Omental fat pad (tissue), 4 donors: ENCODE results near the gene RIBC2. TPM values are rescaled to one million over a fixed set of nuclear protein-coding genes. Genes with fewer than 3 reads are reported as not detected.

Experiments
- ATAC-seq: fragments of 150-250 bp; one replicate; pipeline ENCODE4 v1.9.1; 2016; ENCODE audit warnings: mild to moderate bottlenecking, moderate library complexity; ENCODE audit not compliant: low FRiP score
- DNase-seq: peaks from one replicate; pipeline ENCODE4 v3.0.0-alpha.2; 2019; ENCODE audit warnings: low spot score
- total RNA-seq, 4 donors: library from RNA; depleted of rRNA; stranded (reverse); fragments of >200 nt; gene quantifications; one replicate each; pipeline ENCODE4 v1.1.0, GENCODE V29; 2016
- TF ChIP-seq, protein P1 (sequence below), 3 donors: fragments of 450-650 bp; IDR thresholded peaks; one replicate each; pipeline ENCODE4 v1.5.1; 2016 to 2017; ENCODE audit warnings: antibody characterized with exemption in 3 of 3, mild to moderate bottlenecking in 3 of 3, moderate library complexity in 2 of 3

Gene RIBC2
- total RNA-seq, 4 donors from 2014 or later, result 0.56 TPM; not detected in 3

DNA sequence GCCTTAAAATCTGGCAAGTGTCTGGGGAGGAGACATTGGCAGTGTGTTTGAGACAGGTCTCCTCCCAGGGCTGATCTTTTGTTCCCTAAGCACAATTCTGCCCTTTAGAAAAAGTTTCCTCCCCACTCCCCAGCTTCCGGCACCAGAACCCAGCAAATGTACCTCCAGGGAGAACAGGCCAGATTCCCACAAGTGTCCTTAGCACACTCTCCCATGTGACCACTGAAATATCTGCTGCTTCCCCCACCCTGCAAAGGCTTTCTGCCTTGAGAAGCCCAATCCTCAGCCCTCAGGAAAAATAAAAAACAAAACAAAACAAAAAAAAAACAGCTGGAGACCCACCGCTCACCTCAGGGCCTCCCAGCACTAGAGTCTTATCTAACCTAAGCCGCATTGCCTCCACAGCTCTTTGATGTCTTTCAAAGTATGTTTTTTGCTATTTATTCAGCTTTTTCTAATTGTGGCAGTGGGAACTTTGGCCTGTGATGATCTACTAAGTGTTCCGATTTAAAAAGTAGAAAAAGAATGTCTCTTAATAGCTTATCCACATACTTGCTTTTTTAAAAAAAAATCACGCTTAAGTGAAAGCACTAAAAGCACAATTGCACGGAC, 60.2 kb downstream of the RIBC2 start:
- peak; percentile 6 for DNase-seq
- ATAC-seq, result no peak
- TF ChIP-seq, protein P1, sequence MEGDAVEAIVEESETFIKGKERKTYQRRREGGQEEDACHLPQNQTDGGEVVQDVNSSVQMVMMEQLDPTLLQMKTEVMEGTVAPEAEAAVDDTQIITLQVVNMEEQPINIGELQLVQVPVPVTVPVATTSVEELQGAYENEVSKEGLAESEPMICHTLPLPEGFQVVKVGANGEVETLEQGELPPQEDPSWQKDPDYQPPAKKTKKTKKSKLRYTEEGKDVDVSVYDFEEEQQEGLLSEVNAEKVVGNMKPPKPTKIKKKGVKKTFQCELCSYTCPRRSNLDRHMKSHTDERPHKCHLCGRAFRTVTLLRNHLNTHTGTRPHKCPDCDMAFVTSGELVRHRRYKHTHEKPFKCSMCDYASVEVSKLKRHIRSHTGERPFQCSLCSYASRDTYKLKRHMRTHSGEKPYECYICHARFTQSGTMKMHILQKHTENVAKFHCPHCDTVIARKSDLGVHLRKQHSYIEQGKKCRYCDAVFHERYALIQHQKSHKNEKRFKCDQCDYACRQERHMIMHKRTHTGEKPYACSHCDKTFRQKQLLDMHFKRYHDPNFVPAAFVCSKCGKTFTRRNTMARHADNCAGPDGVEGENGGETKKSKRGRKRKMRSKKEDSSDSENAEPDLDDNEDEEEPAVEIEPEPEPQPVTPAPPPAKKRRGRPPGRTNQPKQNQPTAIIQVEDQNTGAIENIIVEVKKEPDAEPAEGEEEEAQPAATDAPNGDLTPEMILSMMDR (IDR thresholded peaks at IDR 0.05), result no peak

DNA sequence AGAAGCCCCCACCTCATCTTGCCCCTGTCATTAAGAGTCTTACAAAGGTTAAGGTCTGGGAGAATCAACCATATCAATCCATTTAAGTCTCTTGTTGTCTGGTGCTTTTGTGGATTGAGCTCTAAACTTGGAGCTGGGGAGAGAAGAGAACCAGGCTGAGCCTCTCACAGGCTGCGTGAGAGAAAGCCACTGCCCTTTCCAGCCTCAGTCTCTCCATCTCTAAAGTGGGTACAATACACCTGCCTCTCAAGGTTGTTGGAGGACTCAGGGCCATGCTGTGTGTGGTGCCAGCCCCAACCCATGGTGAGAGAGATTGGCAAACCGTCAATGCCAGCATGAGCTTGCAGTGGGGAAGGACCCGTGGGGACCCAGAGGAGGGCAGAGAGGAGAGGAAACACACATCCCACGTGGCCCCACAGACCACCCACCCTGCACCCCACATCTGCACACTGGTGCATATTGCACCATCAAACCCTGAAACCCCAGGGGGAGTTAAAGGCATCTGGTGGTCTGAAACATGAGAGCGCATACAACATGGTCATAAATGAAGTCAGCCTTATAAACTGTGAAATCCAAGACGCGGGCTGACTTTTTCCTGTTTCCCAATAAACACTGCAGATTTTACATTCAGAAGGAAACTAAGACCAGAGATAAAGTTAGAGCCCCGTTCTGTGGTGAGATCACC, 61.7 kb downstream of the RIBC2 start:
- no peak for ATAC-seq
- TF ChIP-seq, protein P1 (IDR thresholded peaks at IDR 0.05), result no peak
- no peak for DNase-seq

DNA sequence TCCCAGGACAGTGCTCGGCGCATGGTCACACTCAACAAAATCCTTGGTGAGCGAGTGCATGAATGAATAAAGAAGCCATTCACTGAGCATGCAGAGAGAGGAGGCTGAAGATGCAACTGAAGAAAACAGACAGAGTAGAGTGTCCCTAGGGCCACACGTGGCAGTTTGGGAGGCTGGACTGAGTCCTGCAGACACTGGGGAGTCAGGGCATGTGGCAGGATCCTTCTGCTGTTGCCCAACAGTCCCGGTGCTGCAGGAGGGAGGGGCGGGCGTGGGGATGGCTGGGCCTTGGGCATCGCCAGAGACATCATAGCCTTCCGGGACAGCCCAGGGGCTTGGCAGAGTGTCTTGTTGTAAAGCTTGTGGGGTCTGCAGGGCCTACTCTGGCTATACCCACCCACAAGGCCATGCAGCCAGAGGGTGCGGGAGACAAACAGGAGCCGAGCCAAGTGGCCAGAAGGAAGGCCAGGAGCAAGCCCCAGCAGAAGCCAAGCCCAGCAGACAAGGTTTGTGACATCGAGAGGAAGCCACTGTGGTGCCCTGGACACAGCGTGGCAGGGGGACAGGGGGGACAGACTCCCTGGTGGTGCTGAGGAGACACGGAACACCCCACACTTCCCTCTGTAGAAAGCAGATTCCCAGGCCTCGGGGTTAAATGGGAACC, 62.5 kb downstream of the RIBC2 start:
- DNase-seq (no peak), ATAC-seq (no peak)
- TF ChIP-seq, protein P1 (IDR thresholded peaks at IDR 0.05), result no peak

DNA sequence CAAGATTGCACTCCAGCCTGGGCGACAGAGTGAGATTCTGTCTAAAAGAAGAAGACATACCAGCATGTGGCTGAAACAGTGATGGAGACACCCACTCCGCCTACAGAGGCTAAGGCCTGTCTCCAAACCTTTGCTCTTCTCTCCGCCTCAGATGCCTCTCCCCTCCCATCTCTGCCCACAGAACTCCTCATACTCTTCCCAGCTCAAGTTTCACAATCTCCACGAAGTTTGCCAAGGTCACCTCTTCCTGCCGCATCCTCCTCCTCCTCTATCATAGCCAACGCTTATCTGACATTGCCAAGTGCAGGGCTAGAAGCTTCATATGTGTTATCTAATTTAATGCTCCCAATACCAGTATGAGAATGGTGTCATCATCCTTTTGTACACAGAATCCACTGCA, 63.3 kb downstream of the RIBC2 start:
- TF ChIP-seq, protein P1 (IDR thresholded peaks at IDR 0.05), result no peak
- DNase-seq (no peak), ATAC-seq (peak; percentile 46)

DNA sequence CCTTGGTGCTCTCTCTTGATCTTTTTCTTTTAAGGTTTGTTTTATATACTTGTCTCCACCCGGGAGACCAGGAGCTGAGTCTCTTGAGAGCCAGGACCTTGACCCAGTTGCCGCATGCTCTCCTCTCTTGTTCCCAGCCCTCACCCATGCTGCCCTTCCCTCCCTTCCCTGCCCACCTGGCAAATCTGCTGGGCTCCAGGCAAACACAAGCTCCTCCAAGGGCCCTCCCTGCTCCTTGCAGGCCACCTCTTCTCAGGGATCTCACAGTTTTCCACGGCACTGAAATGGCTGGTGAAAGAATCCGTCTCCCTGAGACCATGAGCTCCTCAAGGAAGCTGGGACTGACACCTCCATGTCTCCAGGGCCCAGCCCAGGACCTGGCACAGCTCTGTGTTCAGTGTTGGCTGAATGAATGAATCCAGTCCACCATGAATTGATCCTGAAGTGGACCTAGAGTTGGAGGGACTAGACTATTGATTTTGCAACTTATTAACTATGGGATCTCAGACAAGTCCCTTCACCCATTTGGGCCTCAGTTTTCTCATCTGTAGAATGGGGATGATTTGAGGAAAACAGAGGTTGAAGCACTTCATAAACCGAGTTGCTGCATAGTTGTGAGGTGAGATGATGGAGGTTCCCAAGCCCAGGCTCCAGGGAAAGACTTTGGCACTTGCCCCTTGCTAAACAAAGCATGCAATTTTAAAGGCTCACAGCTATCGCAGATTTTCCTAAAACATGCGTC, 64.0 kb downstream of the RIBC2 start:
- no peak for DNase-seq
- TF ChIP-seq, protein P1 (IDR thresholded peaks at IDR 0.05), result no peak
- peak; percentile 6 for ATAC-seq

DNA sequence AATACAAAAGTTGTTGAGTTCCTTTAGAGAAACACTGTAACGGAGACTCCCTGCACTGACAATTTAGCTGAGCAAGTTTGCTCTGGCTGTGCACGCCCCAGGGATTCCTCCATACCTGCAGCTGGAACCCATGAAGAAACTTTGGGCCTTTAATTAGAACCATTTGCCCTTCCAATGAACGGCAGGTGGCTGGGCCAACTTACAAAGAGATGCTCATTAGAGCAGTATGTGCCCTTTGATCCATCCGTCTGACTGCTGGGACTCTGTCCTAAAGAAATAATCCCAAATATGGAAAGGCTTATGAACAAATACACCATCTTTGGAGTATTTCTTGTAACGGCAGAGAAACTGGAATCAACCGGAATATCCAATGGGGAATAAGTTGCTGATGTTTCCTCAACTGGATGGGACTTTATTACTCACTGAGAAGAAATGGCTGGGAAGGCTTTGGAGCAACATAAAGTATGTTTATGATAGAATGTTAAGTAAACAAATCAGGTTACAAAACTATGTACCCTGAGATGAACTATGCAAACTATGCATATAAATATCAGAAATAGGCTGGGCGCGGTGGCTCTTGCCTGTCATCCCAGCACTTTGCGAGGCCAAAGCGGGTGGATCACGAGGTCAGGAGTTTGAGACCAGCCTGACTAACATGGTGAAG, 64.7 kb downstream of the RIBC2 start:
- TF ChIP-seq, protein P1 (IDR thresholded peaks at IDR 0.05), result no peak
- no peak for DNase-seq
- no peak for ATAC-seq
